ENCODE results near the gene SFXN4. TPM values are rescaled to one million over a fixed set of nuclear protein-coding genes. Genes with fewer than 3 reads are reported as not detected.

SFXN4 gene
- total RNA-seq, 1 experiment from 2014 or later, result 24.0 TPM

DNA sequence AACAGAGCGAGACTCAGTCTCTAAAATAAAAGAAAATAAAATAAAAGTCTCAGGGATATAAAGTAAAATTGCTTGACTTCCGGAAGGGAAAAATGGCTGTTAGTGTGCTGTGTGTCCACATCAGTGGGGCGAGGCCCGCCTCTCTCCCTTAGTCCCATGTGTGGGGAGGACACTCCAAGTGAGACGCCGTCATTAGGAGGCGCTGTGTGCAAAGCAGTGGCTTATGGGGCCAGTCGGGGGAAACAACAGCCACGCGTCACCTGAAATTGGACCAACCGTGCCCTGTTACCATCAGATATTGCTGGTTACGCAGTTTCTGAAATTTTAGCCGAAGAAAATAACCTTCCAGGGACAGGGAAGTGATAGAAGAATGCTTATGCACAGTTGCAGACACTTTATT lies 15.8 kb downstream of the SFXN4 start (continued):
- TF ChIP-seq, protein P1, sequence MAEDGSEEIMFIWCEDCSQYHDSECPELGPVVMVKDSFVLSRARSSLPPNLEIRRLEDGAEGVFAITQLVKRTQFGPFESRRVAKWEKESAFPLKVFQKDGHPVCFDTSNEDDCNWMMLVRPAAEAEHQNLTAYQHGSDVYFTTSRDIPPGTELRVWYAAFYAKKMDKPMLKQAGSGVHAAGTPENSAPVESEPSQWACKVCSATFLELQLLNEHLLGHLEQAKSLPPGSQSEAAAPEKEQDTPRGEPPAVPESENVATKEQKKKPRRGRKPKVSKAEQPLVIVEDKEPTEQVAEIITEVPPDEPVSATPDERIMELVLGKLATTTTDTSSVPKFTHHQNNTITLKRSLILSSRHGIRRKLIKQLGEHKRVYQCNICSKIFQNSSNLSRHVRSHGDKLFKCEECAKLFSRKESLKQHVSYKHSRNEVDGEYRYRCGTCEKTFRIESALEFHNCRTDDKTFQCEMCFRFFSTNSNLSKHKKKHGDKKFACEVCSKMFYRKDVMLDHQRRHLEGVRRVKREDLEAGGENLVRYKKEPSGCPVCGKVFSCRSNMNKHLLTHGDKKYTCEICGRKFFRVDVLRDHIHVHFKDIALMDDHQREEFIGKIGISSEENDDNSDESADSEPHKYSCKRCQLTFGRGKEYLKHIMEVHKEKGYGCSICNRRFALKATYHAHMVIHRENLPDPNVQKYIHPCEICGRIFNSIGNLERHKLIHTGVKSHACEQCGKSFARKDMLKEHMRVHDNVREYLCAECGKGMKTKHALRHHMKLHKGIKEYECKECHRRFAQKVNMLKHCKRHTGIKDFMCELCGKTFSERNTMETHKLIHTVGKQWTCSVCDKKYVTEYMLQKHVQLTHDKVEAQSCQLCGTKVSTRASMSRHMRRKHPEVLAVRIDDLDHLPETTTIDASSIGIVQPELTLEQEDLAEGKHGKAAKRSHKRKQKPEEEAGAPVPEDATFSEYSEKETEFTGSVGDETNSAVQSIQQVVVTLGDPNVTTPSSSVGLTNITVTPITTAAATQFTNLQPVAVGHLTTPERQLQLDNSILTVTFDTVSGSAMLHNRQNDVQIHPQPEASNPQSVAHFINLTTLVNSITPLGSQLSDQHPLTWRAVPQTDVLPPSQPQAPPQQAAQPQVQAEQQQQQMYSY (CRISPR knock-in tag; IDR thresholded peaks at IDR 0.05), result no peak

DNA sequence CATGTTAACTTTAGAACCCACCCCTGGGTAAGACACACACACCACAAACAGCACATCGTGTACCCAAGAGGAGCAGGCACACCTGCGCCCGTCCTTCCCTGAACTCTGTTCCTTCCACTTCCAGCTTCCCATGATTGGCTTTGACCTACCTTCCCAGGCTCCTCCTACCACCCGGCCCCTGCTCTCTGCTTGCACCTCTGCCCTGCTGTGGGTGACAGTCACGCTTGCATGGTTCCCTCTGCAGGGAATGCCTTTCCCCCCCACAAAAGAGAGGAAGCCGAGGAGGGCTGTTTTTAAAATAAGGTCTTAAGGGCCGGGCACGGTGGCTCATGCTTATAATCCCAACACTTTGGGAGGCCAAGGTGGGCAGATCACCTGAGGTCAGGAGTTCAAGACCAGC lies 16.4 kb downstream of the SFXN4 start:
- Mint-ChIP-seq H3K27ac (no peak overlapping the region), H3K4me3 (no peak overlapping the region), H3K9me3 (peaks cover 3% of the 10 kb centered on the region), H3K27me3 (ENCODE audit: low read depth) (no peaks in the 10 kb centered on the region), H3K36me3 (peaks cover 21% of the 10 kb centered on the region), H3K4me1 (no peaks in the 10 kb centered on the region)
- ChIA-PET CTCF (no interaction called here), POLR2A (no interaction called here)
- DNase-seq (ENCODE audit: low spot score) (no peak), ATAC-seq (no peak)
- TF ChIP-seq ESRRA (CRISPR knock-in tag; IDR thresholded peaks at IDR 0.05; ENCODE audit: borderline replicate concordance), result no peak

DNA sequence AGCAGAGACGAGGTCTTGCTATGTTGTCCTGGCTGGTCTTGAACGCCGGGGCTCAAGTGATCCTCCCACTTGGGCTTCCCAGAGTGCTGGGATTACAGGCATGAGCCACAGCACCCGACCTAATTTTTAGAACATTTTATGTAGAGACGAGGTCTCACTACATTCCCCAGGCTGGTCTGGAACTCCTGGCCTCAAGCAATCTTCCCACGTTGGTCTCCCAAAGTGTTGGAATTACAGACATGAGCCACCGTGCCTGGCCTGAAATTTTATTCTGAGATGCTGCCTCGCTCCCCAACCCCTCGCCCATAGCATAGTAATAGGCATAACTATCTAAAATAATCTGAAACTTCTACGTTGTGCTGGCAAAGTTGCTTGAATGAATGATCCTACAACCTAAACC lies 21.9 kb downstream of the SFXN4 start:
- DNase-seq (ENCODE audit: low spot score) (no peak), ATAC-seq (no peak)
- H3K36me3 Mint-ChIP-seq, result peaks cover 2% of the 10 kb centered on the region; the same call in 1 of the 2 replicates
- H3K9me3 Mint-ChIP-seq, result no peaks in the 10 kb centered on the region
- CTCF ChIA-PET, result no interaction called here
- H3K4me1 Mint-ChIP-seq, result no peaks in the 10 kb centered on the region
- no peaks in the 10 kb centered on the region for H3K27me3 Mint-ChIP-seq (ENCODE audit: low read depth)
- H3K27ac Mint-ChIP-seq, result no peak overlapping the region
- H3K4me3 Mint-ChIP-seq, result no peak overlapping the region
- TF ChIP-seq CREB1 (CRISPR knock-in tag; IDR thresholded peaks at IDR 0.05), result no peak
- TF ChIP-seq, protein P2, sequence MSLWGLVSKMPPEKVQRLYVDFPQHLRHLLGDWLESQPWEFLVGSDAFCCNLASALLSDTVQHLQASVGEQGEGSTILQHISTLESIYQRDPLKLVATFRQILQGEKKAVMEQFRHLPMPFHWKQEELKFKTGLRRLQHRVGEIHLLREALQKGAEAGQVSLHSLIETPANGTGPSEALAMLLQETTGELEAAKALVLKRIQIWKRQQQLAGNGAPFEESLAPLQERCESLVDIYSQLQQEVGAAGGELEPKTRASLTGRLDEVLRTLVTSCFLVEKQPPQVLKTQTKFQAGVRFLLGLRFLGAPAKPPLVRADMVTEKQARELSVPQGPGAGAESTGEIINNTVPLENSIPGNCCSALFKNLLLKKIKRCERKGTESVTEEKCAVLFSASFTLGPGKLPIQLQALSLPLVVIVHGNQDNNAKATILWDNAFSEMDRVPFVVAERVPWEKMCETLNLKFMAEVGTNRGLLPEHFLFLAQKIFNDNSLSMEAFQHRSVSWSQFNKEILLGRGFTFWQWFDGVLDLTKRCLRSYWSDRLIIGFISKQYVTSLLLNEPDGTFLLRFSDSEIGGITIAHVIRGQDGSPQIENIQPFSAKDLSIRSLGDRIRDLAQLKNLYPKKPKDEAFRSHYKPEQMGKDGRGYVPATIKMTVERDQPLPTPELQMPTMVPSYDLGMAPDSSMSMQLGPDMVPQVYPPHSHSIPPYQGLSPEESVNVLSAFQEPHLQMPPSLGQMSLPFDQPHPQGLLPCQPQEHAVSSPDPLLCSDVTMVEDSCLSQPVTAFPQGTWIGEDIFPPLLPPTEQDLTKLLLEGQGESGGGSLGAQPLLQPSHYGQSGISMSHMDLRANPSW (CRISPR knock-in tag; conservative IDR thresholded peaks at IDR 0.05; ENCODE audit: low read depth), result no peak
- TF ChIP-seq ZNF671 (CRISPR knock-in tag; IDR thresholded peaks at IDR 0.05), result no peak
- no peak for TF ChIP-seq ESRRA (CRISPR knock-in tag; IDR thresholded peaks at IDR 0.05; ENCODE audit: borderline replicate concordance)
- TF ChIP-seq, protein P3, sequence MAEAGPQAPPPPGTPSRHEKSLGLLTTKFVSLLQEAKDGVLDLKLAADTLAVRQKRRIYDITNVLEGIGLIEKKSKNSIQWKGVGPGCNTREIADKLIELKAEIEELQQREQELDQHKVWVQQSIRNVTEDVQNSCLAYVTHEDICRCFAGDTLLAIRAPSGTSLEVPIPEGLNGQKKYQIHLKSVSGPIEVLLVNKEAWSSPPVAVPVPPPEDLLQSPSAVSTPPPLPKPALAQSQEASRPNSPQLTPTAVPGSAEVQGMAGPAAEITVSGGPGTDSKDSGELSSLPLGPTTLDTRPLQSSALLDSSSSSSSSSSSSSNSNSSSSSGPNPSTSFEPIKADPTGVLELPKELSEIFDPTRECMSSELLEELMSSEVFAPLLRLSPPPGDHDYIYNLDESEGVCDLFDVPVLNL (CRISPR knock-in tag; IDR thresholded peaks at IDR 0.05; ENCODE audit: borderline replicate concordance, low read depth), result no peak
- TF ChIP-seq, protein P4, sequence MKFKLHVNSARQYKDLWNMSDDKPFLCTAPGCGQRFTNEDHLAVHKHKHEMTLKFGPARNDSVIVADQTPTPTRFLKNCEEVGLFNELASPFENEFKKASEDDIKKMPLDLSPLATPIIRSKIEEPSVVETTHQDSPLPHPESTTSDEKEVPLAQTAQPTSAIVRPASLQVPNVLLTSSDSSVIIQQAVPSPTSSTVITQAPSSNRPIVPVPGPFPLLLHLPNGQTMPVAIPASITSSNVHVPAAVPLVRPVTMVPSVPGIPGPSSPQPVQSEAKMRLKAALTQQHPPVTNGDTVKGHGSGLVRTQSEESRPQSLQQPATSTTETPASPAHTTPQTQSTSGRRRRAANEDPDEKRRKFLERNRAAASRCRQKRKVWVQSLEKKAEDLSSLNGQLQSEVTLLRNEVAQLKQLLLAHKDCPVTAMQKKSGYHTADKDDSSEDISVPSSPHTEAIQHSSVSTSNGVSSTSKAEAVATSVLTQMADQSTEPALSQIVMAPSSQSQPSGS (CRISPR knock-in tag; IDR thresholded peaks at IDR 0.05; ENCODE audit: borderline replicate concordance, low read depth), result no peak
- no peak for TF ChIP-seq ZNF138 (CRISPR knock-in tag; conservative IDR thresholded peaks at IDR 0.05)
- TF ChIP-seq NR2C2 (CRISPR knock-in tag; IDR thresholded peaks at IDR 0.05), result no peak
- no peak for TF ChIP-seq NR3C1 (CRISPR knock-in tag; conservative IDR thresholded peaks at IDR 0.05; ENCODE audit: low read depth)
- no peak for TF ChIP-seq ZNF423 (CRISPR knock-in tag; IDR thresholded peaks at IDR 0.05)
- TF ChIP-seq FOXJ3 (CRISPR knock-in tag; IDR thresholded peaks at IDR 0.05; ENCODE audit: borderline replicate concordance), result no peak
- TF ChIP-seq EMX1 (CRISPR knock-in tag; IDR thresholded peaks at IDR 0.05), result no peak
- no peak for TF ChIP-seq MYBL2 (CRISPR knock-in tag; IDR thresholded peaks at IDR 0.05)
- TF ChIP-seq RELA (CRISPR knock-in tag; IDR thresholded peaks at IDR 0.05; ENCODE audit: borderline replicate concordance), result no peak
- TF ChIP-seq, protein P5, sequence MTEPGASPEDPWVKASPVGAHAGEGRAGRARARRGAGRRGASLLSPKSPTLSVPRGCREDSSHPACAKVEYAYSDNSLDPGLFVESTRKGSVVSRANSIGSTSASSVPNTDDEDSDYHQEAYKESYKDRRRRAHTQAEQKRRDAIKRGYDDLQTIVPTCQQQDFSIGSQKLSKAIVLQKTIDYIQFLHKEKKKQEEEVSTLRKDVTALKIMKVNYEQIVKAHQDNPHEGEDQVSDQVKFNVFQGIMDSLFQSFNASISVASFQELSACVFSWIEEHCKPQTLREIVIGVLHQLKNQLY (CRISPR knock-in tag; IDR thresholded peaks at IDR 0.05), result no peak
- TF ChIP-seq, protein P6, sequence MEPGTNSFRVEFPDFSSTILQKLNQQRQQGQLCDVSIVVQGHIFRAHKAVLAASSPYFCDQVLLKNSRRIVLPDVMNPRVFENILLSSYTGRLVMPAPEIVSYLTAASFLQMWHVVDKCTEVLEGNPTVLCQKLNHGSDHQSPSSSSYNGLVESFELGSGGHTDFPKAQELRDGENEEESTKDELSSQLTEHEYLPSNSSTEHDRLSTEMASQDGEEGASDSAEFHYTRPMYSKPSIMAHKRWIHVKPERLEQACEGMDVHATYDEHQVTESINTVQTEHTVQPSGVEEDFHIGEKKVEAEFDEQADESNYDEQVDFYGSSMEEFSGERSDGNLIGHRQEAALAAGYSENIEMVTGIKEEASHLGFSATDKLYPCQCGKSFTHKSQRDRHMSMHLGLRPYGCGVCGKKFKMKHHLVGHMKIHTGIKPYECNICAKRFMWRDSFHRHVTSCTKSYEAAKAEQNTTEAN (CRISPR knock-in tag; IDR thresholded peaks at IDR 0.05), result no peak
- TF ChIP-seq KAT7 (CRISPR knock-in tag; IDR thresholded peaks at IDR 0.05; ENCODE audit: borderline replicate concordance), result no peak
- TF ChIP-seq, protein P7, sequence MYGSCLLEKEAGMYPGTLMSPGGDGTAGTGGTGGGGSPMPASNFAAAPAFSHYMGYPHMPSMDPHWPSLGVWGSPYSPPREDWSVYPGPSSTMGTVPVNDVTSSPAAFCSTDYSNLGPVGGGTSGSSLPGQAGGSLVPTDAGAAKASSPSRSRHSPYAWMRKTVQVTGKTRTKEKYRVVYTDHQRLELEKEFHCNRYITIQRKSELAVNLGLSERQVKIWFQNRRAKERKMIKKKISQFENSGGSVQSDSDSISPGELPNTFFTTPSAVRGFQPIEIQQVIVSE (CRISPR knock-in tag; IDR thresholded peaks at IDR 0.05; ENCODE audit: borderline replicate concordance), result no peak
- no peak for TF ChIP-seq MXD4 (CRISPR knock-in tag; IDR thresholded peaks at IDR 0.05; ENCODE audit: borderline replicate concordance)
- POLR2A ChIA-PET, result no interaction called here
